Retinal pigment epithelial cell (primary cell): ENCODE data around the gene EHD3.

Experiments
- DNase-seq: peaks from one replicate; pipeline ENCODE4 v3.0.0-alpha.2; 2010; ENCODE audit warnings: low read depth
- H3K4me3 ChIP-seq: 2 replicates; pipeline ENCODE4 v1.5.1; 2011; ENCODE audit warnings: mild to moderate bottlenecking, low read length, control low read depth, moderate library complexity
- TF ChIP-seq, protein P1 (sequence below): conservative IDR thresholded peaks from 2 replicates; pipeline ENCODE4 v1.5.1; 2011; ENCODE audit warnings: low read depth, low read length, control low read depth, inconsistent platforms

Gene EHD3

DNA sequence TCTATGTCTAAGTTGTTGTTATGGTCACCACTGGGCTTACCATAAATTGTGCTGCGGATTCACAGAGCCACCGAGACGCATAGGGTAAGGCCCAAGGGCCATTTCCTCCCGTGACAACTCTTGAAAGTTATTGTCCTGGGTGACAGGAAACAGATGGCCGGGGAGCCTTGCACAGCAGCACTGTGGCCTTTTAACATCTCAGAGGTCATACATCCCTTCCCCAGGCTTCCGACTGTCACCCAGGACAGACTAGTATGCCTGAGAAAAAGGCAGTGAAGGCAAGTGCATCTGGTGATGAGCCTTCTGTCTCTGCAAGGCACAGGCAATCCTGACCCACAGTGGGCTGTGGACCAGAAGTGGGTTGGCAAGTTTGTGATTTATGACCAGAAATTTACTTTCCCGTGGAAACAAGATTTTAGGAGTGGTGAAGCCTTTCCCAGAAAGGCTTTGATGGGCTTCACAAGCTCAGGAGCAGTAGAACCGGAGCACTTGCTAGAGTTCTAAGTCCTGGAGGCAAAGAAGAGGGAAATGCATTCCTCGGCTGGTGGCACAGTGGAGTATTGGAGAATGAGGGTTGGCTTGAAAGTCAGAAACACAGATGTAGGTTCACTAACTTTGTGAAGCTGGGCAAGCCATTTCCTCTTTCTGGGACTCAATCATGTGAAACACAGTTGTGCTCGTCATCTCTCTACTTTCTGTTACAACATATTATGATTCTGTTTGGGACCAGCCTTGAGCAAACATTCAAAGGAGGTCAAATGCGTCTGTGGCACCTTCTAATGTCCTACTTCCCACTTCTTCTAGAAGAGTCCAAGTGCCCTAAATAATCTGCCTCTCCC lies 14.6 kb upstream of the EHD3 start:
- DNase-seq = no peak
- TF ChIP-seq, protein P1, sequence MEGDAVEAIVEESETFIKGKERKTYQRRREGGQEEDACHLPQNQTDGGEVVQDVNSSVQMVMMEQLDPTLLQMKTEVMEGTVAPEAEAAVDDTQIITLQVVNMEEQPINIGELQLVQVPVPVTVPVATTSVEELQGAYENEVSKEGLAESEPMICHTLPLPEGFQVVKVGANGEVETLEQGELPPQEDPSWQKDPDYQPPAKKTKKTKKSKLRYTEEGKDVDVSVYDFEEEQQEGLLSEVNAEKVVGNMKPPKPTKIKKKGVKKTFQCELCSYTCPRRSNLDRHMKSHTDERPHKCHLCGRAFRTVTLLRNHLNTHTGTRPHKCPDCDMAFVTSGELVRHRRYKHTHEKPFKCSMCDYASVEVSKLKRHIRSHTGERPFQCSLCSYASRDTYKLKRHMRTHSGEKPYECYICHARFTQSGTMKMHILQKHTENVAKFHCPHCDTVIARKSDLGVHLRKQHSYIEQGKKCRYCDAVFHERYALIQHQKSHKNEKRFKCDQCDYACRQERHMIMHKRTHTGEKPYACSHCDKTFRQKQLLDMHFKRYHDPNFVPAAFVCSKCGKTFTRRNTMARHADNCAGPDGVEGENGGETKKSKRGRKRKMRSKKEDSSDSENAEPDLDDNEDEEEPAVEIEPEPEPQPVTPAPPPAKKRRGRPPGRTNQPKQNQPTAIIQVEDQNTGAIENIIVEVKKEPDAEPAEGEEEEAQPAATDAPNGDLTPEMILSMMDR = no peak
- H3K4me3 ChIP-seq = no peak overlapping the region

DNA sequence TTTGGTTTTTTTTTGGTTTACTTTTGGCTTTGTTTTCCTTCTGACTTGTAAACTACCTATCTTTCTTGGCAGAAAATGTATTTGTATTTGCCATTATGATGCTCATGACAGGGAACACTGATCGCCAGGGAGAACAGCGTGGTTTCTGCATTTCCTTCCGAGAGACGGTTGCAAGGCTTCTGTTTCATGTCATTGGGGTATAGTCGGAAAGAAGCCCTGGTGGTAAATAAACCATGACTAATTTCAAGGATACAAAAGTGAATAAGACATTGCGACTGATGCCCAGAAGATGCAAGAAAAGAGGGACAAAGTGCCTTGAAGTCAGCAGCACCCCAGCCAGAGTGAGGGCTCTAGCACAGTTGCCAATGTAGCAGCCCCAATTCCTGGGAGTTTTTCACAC lies 12.4 kb upstream of the EHD3 start:
- no peak overlapping the region for H3K4me3 ChIP-seq
- DNase-seq = no peak
- TF ChIP-seq, protein P1 = no peak

DNA sequence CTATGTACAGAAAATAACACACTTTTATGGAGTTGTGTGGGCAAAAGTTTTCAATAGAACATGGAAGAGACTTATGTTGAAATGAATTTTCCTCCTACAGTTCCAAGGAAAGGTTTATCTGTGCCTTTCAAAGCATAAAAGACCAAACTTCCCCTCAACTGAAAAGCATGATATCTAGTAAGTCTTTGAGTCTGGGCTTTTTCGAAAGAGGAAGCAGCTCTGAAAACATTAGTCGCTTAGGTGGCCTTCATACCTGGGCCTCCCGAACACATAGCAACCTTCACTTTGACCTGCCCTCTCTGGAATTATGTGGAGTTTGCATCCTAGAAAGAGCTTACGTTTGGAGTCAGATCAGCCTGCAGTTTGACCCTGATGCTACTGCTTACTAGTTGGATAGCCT lies 11.9 kb upstream of the EHD3 start:
- DNase-seq = no peak
- no peak overlapping the region for H3K4me3 ChIP-seq
- TF ChIP-seq, protein P1 = no peak

DNA sequence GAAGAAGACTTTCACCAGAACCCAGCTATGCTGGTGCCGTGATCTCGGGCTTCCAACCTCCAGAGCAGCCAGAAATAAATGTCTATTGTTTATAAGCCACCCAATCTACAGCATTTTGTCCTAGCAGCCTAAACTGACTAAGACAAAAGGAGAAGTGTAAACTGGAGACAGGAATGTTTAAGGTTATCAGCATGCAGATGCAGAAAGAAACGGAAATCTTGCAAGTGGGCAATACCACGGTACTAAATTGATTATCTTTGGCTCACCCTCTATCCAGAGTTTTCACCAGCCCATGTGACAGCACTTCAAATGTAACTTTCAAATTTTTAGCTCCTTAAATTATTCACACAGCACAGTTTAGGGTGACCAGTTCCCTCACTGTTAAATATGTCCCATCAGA lies 10.9 kb upstream of the EHD3 start:
- TF ChIP-seq, protein P1 = no peak
- no peak overlapping the region for H3K4me3 ChIP-seq
- DNase-seq = no peak

DNA sequence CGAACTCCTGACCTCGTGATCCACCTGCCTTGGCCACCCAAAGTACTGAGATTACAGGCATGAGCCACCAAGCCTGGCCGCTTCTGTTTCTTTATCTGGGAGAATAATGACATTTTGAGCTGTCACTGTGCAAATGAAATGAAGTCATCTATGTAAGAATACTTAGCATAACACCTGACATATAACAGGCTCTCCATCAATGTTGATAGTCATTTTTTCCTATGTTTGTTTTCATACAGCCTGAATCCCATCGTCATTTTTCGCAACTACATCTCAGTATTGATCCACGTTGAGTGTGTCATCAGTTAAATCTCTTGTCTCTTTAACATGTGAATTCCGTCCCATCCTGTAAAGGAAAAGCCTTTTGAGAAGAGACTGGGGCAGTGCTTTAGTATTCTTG lies 10.2 kb upstream of the EHD3 start:
- TF ChIP-seq, protein P1 = no peak
- H3K4me3 ChIP-seq = no peak overlapping the region
- no peak for DNase-seq

DNA sequence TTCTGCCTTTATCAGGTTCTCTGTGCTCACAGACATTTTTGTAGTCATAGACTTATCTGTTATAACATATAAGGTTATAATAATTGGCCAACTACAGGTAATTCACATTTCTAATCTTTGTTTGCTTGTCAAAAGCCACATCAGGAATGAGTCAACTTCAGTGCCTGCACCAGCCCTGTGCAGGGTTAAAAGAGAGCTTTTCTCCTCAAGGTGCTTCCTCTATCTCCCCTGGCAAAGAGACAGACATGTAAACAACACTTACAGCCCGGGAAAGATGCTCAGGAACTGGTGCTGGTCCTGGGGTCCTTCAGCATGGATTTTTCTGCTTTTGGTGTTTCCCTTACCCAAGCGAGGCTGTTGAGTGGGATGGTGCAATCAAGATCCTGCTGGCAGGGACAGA lies 7.7 kb upstream of the EHD3 start:
- H3K4me3 ChIP-seq = no peak overlapping the region
- TF ChIP-seq, protein P1 = no peak
- DNase-seq = no peak

DNA sequence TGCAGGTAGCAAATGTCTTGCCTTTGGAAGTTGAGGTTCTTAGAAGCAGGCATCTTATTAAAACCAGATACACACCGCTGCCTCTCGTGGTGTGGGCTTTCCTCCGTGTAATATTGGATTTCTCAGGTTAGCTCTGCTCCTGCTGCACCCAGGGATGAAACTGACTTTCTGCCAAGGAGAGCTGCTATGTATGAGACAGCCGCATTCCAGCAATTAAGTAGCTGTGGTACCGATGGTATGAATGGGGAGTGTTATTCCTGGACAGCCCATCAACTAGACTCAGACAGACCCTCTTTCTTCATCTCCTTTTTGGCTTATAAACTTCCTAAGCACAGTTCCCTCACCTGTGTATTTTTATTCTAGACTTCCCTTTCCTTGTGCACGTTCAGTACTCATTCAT lies 6.8 kb upstream of the EHD3 start:
- TF ChIP-seq, protein P1 = no peak
- H3K4me3 ChIP-seq = no peak overlapping the region
- no peak for DNase-seq
